HG03135 (cell line): Measurements from ENCODE around the gene PGPEP1.
"Not testable (repeated sequence)": the region's sequence is repeated elsewhere in the genome, so short reads cannot be mapped to it uniquely, and the experiment has no call there.

Source experiments
- ATAC-seq: cut with Tn5 transposase; IDR thresholded peaks from one replicate; pipeline ENCODE4 v1.9.1; 2021; ENCODE audit warnings: mild to moderate bottlenecking, moderate library complexity; ENCODE audit not compliant: unreplicated experiment

The PGPEP1 gene

GRCh38 chr19:18308051-18308947 is 32.1 kb upstream of the PGPEP1 start:
- no peak for ATAC-seq

DNA sequence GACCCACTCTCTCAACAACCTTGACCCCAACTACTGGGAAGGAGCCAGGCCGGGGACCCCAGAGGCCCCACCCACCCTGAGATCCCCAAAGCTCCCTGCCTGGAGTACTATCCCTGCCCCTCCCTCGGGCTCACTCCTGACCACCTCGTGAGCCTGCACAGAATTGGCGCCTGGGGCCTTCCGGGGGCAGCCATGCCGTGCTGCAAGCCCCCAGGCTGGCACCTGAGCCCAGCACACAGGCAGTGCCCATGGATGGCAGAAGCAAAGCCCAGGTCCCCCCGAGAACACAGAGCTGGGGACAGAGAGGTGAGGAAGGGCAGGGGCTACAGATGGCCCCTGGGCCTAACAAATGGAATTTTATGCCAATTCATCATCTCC is 31.5 kb upstream of the PGPEP1 start:
- ATAC-seq = no peak

DNA sequence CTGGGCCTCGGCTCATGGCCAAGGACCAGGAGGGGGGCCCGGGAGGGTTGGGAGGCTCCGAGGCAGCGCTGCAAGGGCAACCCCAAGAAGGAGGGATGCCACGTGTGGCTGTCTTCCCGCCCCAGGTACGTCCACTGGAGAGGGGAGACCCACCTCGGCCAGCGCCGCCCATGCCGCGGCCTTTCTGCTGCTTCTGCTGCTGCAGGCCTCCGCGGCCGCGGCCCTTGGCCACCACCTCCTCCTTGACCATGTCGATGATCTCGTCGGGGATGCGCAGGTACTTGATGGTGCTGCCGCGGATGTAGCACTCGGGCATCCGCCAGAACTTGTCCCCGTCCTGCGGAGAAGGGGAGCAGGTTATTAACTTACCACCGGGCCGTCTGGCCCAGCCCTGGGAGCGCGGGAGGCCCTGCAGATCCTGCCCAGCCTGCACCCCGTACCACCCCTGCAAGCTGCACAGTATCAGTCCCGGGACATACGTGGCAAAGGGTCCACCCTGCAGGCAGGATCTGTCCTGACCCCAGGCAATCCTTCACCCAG is 30.8 kb upstream of the PGPEP1 start:
- ATAC-seq = no peak

DNA sequence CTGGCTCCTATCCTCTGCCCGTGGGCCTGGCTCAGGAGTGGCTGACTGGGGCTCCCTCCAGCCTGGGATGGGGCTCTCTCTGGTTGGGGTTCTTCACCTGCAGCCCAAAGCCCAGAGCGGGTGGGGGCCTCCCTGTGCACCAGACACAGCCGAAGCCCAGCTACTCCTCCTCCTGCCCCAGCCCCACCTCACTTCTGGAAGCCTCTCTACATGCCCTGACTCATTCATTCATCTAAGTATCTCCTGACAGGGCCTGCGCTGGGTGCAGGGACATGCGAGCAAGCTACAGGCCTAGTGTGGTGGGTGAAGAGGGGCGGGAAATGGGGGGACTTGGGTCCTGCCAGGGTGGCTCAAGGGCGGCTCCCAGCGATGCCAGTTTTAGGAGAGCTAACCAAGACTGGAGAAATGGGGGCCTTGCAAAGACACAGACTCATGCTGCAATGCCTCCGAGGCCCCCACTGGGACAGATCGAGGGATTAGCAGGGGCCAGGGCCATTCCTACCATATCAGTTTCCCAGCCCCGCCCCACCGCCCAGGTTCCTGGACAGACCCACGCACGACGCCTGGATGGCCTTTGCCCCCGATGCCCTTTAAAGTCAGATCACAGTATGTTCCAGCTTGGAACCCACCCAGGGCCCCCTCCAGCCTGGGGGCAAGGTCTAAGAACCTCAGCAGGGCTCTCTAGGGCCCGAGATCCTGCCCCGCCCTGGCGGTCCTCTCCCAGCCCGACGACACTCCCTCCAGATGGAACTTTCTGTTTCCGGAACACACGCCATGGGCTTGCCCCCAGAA is 30.1 kb upstream of the PGPEP1 start:
- ATAC-seq = no peak

GRCh38 chr19:18310966-18311365 is 29.4 kb upstream of the PGPEP1 start:
- ATAC-seq = no peak

DNA sequence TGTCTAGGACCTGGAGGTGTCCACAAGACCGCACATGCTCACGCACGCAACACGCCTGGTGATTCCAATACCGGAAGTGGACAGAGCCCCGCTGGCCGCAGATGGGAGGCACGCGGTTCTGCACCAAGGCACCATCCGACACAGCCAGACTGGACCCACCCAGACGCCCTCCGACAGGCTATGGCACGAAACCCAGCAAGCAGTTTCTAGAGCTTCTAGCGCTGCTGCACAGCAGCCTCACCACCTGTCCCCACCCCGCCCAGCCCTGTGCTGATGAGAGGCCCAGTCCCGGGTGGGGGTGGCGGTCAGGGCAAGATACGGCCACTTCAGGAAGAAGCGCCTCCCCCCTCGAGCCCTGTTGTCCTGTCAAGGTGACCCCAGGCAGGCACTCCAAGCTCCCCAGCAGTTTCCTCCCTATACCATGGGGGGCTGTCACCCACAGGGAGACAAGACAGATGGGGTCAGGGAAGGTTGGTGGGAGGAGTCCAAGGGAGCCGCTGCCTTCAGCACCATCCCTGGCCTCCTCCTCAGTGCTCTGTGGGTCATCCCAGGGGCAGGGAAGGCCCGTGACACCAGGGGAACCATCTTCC is 28.8 kb upstream of the PGPEP1 start:
- no peak for ATAC-seq

DNA sequence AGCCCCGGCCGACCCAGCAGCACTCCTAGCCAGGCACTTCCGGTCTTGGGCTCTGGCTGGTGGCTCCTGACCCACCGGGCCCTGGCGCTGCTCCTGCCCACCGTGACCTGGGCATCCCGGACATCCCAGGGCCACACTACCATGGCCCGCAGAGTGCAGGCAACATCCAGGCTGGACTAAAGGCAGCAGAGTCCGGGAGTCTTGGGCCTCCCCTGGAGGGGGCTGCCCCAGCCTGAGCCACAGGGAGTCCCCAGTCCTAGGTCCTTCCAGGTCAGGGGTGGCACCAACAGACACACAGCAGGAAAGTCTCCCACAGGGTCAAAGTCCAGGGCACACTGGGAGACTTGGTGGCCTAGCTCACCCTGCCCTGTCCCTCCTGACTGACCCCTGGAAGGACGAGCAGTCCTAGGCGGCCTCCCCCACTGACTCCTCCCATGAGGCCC is 28.3 kb upstream of the PGPEP1 start:
- ATAC-seq = no peak

- no peak for ATAC-seq
These were observed 27.0 kb upstream of the PGPEP1 start for GRCh38 chr19:18313398-18313797.

DNA sequence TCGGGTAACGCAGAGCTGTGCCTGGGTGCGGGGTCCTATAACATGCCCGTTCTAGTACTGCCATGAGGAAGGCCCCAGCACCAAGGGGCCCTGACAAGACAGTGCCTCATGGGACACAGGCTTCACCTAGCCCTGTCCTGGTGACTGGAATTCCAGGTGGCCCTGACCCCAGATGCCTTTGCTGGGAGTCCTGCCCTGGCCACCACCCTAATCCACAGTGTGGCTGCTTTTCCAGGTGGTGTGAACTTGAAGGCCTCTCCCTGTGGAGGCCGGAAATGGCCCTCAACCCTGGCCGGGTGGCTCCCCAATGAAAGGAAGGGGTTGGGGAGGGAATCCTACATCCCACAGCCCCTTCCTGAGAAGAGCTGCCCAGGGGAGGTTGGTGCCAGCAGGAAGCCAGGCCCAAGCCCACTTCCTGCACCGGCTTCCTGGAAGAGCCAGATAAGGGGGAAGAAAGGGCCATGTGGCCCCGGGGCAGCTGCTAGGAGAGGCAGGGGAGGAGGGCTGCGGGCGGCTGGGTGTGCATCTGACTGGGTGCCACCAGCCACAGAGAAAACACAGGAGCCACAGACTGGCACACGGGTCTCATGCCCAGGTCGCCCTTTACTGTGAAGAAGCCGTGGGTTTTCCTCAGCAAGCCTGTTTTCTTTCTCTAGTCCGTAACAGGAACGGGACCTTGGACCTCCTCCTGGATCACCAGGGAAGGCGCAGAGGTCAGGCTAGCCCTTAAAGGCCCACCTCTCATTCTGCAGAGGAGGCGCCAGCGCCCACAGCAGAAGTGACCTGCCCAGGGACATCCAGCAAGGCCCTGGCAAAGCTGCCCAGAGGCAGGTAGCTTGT is 22.2 kb upstream of the PGPEP1 start:
- ATAC-seq = no peak

- ATAC-seq = no peak
These were observed 20.7 kb upstream of the PGPEP1 start for GRCh38 chr19:18319591-18320135.

DNA sequence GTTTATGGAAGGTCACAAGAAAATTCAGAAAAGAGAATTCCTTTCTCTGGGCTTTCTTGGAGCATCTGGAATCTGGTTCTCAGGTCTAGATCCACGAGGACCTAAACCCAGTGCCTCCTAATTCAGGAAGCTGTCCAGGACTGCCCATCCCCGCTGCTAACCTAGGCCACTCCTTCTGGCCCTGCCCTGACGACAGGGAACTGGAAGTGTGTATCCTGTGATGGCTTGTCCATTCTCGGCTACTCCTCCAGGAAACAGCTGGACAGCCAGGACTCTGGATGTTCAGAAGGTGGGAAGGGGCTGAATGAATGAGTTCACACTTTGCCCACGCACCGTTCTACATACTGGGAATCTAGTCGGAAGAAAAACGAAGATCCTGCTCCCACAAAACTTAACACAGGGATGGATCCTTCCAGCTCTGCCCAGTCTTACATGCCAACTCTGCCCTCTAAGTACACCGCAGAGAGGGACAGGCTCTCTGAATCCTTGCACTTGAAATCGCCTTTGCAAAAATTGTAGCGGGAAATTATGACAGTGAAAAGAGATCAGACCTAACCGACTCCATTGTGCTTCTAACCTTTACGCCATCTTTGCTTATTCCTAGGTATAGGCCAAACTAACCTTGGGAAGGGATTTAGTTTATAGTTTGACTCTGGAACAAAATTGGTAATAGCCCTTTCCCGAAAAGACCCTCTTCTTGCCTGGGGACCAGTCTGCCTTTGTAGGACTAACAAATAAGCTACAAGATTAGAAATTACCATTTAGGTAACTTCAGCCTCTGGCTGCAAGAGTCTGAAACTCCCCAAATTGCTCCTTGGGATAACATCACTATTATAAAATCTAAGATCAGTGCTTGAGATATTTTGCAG is 19.3 kb upstream of the PGPEP1 start:
- ATAC-seq = no peak

GRCh38 chr19:18321734-18322102 is 18.7 kb upstream of the PGPEP1 start:
- no peak for ATAC-seq

DNA sequence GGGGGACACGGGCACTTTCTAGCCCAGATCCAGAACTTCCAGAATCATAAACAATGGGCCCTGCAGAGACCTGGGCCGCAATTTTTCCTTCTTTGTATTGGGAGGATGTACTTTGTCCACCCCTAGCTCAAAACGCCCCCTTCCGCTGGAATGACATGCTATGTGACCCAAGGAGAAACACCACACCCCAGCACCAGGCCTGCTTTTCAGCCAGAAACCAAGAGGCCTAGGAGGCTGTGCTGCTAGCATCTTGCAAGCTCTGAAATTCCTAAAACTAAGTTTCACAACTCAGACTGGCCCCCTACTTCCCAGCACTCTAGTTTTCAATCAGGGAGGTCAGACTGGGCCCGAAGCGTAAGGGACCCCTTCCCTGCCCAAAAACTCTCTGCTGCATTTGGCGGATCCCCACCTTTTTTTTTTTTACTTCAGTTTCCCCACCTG is 18.1 kb upstream of the PGPEP1 start:
- no peak for ATAC-seq

DNA sequence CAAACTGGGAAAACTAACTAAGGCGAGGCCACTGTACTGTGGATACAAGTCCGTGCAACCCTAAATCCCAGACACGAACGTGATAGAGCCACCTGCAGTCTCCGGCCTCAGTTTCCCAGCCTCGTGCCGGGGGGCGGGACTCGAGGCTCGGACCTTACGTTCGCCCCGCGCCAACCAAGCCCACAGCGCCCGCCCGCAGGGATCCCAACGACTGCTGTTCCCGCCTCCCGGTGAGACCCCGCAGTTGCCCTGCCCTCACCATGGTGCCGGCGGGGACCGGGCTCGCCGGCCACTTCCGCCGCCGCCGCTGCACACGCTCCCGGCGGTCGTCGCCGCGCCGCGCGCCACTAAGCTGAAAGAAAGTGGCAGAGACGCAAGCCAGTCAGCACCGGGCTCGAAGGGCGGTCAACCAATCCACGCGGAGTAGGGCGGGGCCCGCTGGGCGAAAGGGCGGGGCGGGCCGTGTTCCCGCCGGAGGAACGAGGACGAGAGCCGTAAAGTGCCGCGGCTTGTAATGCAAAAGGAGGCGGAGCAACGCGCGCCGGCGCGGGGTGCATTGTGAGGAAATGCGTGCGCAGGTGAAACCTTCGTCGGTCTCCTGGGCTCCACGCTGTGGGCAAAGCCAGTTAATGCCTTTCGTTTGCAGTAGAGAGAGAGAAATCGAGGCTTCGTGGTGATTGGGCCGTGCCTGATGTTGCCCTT is 17.5 kb upstream of the PGPEP1 start, which contains the start of gene LSM4:
LSM4 (minus strand) TSS at position 318 of the 702 bp plus-strand sequence; CDS start at position 262, 56 bp downstream.
- peak; percentile 86 for ATAC-seq

DNA sequence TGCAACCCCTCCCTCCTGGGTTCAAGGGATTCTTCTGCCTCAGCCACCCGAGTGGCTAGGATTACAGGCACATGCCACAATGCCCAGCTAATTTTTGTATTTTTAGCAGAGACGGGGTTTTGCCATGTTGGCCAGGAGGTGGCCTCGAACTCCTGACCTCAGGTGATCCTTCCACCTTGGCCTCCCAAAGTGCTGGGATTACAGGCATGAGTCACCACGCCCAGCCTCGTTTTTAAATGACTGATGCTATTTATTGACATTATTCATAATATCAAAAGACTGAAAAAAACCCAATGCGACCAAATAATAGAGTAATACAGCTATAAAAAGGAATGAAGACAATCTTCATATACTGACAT is 16.0 kb upstream of the PGPEP1 start:
- not testable (repeated sequence) for ATAC-seq

DNA sequence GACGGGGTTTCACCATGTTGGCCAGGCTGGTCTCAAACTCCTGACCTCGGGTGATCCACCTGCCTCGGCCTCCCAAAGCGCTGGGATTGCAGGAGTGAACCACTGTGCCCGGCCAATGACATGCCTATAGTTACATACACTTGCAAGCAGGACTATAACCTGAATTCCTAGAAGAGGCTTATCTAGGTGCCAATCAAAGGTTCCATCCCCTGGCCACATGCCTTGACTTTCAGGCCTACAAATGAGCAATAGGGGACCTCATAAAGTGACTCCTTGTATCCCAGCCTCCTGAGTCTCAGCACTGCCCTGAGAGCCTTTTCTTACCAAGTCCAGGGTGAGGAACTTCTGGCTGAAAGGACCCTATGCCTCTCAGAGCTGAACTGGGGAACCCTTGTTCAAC is 13.6 kb upstream of the PGPEP1 start:
- no peak for ATAC-seq

DNA sequence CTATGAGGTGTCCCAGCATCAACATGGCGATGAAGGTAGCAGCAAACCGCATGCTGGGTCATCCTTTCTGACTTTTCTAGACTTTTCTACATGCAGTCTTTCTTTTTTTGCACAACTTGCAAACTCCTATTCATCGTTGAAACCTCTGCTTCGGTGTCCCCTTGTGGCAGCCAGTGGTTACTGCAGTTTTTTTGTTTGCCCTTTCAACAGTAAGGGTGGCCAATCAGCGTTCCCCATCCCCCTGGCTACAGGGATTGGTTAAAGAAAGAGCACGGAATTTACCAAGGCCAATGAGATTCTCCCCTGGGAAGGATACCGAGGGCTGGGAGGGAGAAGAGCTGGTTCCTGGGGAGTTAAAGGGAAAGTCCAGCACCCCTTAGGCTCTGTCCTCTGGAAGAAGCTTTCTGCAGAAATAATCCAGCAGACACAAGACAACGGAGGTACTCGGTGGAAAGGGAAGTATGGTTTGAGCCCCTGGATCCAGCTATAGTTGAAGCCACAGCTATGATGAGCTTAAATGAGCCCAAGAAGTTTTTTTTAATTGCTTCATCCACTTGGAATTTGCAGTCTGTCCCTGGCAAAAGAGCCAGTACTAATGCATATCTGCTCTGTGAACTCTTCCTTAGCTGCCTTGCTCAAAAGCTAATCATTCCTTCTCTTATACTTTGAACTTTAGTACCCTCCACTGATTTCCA is 11.9 kb upstream of the PGPEP1 start:
- ATAC-seq = peak; percentile 64

GRCh38 chr19:18329035-18329376 is 11.4 kb upstream of the PGPEP1 start:
- no peak for ATAC-seq
